Activated CD8-positive, alpha-beta T cell treated with anti-CD3 and anti-CD28 coated beads, Interleukin-2, amount 10 ng/mL, durations not matched to agents 7 days and 5 days (primary cell): ENCODE results near the gene EVL. TPM values are rescaled to one million over a fixed set of nuclear protein-coding genes. Genes with fewer than 3 reads are reported as not detected.

ENCODE experiments used
- ATAC-seq: fragments of 150-1000 bp; cut with Tn5 transposase; one replicate; pipeline ENCODE4 v1.10.0; 2021; ENCODE audit warnings: moderate library complexity
- CTCF ChIA-PET: fragments of 350-600 bp; sonication (Branson Sonifier 250); formaldehyde crosslinking; loops from one replicate; lab custom pipeline; 2021; ENCODE audit warnings: antibody characterized with exemption; lab: Charles Lee
- POLR2A ChIA-PET: fragments of 350-600 bp; sonication (Branson Sonifier 250); formaldehyde crosslinking; loops from one replicate; lab custom pipeline; 2021; ENCODE audit warnings: antibody characterized with exemption; lab: Charles Lee
- DNase-seq: peaks from one replicate; pipeline ENCODE4 v3.0.0-alpha.2; 2020
- H3K27ac Mint-ChIP-seq: one replicate; pipeline ENCODE4 v1.8.0; 2021; ENCODE audit warnings: mild to moderate bottlenecking, mixed read lengths
- H3K27me3 Mint-ChIP-seq: one replicate; pipeline ENCODE4 v1.8.0; 2021; ENCODE audit warnings: low read depth, mixed read lengths
- H3K36me3 Mint-ChIP-seq: one replicate; pipeline ENCODE4 v1.8.0; 2021; ENCODE audit warnings: low read depth, mixed read lengths
- H3K4me1 Mint-ChIP-seq: one replicate; pipeline ENCODE4 v1.8.0; 2021; ENCODE audit warnings: low read depth, mixed read lengths
- H3K4me3 Mint-ChIP-seq: one replicate; pipeline ENCODE4 v1.8.0; 2021; ENCODE audit warnings: mild to moderate bottlenecking, mixed read lengths
- H3K9me3 Mint-ChIP-seq: one replicate; pipeline ENCODE4 v1.8.0; 2022; ENCODE audit warnings: mixed read lengths; ENCODE audit not compliant: insufficient read depth
- total RNA-seq, 2 experiments: library from RNA; stranded (reverse); gene quantifications; one replicate each; pipeline ENCODE4 v1.2.3, GENCODE V29; 2021

EVL gene
- total RNA-seq, 2 experiments from 2014 or later, result 863 to 926 TPM

- ChIA-PET CTCF (interaction anchor here (1.1 to 2.3 kb wide), 5 partner anchors 15 to 196 kb away, joined by 3 to 12 read pairs (median 5); no protein-coding TSS in a partner anchor), POLR2A (interaction anchor here (0.6 kb wide), 1 partner anchor 9 kb away, joined by 3 read pairs; no protein-coding TSS in a partner anchor)
- no peak overlapping the region for H3K27ac Mint-ChIP-seq
- no peaks in the 10 kb centered on the region for H3K27me3 Mint-ChIP-seq
- no peak for DNase-seq
- ATAC-seq, result no peak
- H3K36me3 Mint-ChIP-seq, result no peaks in the 10 kb centered on the region
- peaks cover 10% of the 10 kb centered on the region for H3K4me1 Mint-ChIP-seq
- no peaks in the 10 kb centered on the region for H3K9me3 Mint-ChIP-seq
- no peak overlapping the region for H3K4me3 Mint-ChIP-seq
Measured at GRCh38 chr14:100039903-100040302, 25.3 kb upstream of the EVL start.

DNA sequence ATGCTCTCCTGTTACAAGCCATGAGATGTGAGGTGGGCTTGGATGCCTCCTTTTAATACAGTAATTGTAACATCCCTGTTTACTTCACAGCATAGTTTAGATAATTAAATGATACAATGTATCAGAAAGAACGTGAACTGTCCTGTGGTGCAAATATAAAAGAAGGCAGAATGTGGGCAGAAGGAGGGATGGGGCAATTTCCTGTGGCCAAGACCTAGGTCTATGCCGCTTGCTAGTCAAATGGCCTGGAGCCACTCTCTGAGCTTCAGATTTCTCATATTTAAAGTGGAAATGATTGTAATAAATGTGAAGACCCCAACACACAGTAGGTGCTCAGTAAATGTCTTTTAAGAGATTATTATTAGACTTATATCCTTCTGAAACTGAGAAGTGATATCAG, 24.0 kb upstream of the EVL start:
- no peak for DNase-seq
- no peak overlapping the region for H3K4me3 Mint-ChIP-seq
- no peaks in the 10 kb centered on the region for H3K27me3 Mint-ChIP-seq
- H3K27ac Mint-ChIP-seq, result no peak overlapping the region
- peaks cover 10% of the 10 kb centered on the region for H3K4me1 Mint-ChIP-seq
- ATAC-seq, result no peak
- H3K36me3 Mint-ChIP-seq, result peaks cover 2% of the 10 kb centered on the region
- H3K9me3 Mint-ChIP-seq, result no peaks in the 10 kb centered on the region
- CTCF ChIA-PET, result interaction anchor here (0.8 to 1.4 kb wide), 2 partner anchors 16 to 24 kb away, joined by 3 to 5 read pairs; partner anchors contain the start of gene EVL
- POLR2A ChIA-PET, result no interaction called here

- H3K36me3 Mint-ChIP-seq, result peaks cover 4% of the 10 kb centered on the region
Measured at GRCh38 chr14:100042286-100042685, 22.9 kb upstream of the EVL start.

GRCh38 chr14:100045642-100046344, 19.4 kb upstream of the EVL start:
- H3K4me1 Mint-ChIP-seq, result peaks cover 24% of the 10 kb centered on the region
- H3K27me3 Mint-ChIP-seq, result no peaks in the 10 kb centered on the region
- no peak overlapping the region for H3K4me3 Mint-ChIP-seq
- ChIA-PET CTCF (interaction anchor here (0.7 to 1.6 kb wide), 4 partner anchors 8 to 147 kb away, joined by 3 to 4 read pairs (median 3); no protein-coding TSS in a partner anchor), POLR2A (interaction anchor here (0.6 to 3.1 kb wide), 2 partner anchors 19 to 147 kb away, joined by 3 to 9 read pairs; partner anchors contain the start of gene EVL)
- H3K9me3 Mint-ChIP-seq, result no peaks in the 10 kb centered on the region
- DNase-seq (no peak), ATAC-seq (no peak)
- H3K27ac Mint-ChIP-seq, result no peak overlapping the region
- peaks cover 6% of the 10 kb centered on the region for H3K36me3 Mint-ChIP-seq

More at GRCh38 chr14:100042286-100042685, 22.9 kb upstream of the EVL start:
- ATAC-seq (no peak), DNase-seq (no peak)
- Mint-ChIP-seq H3K9me3 (no peaks in the 10 kb centered on the region), H3K27me3 (no peaks in the 10 kb centered on the region), H3K4me3 (no peak overlapping the region), H3K27ac (no peak overlapping the region), H3K4me1 (peaks cover 10% of the 10 kb centered on the region)
- CTCF ChIA-PET, result no interaction called here
- POLR2A ChIA-PET, result no interaction called here

DNA sequence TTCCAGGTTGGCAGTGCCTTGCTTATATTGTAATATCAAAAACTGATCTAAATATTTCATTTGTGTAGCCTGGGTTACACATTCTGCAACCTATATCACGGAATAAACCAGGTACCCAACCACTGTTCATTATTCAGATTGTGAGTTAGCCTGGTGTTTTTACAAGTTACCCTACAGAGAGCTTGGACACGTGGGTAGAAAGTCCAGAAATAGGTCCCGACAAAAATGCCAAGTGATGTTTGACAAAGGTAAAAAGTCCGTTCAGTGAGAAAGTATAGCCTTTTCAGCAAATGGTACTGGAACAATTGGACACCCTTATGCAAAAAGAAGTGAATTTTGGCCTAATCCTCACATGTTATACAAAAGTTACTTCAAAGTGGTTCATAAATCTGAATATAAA, 17.6 kb upstream of the EVL start:
- peaks cover 13% of the 10 kb centered on the region for H3K36me3 Mint-ChIP-seq
- DNase-seq, result no peak
- POLR2A ChIA-PET, result no interaction called here
- no peak overlapping the region for H3K4me3 Mint-ChIP-seq
- CTCF ChIA-PET, result interaction anchor here (2.2 kb wide), 1 partner anchor 9 kb away, joined by 5 read pairs; no protein-coding TSS in a partner anchor
- H3K27ac Mint-ChIP-seq, result no peak overlapping the region
- H3K27me3 Mint-ChIP-seq, result no peaks in the 10 kb centered on the region
- peaks cover 29% of the 10 kb centered on the region for H3K4me1 Mint-ChIP-seq
- ATAC-seq, result no peak
- no peaks in the 10 kb centered on the region for H3K9me3 Mint-ChIP-seq

DNA sequence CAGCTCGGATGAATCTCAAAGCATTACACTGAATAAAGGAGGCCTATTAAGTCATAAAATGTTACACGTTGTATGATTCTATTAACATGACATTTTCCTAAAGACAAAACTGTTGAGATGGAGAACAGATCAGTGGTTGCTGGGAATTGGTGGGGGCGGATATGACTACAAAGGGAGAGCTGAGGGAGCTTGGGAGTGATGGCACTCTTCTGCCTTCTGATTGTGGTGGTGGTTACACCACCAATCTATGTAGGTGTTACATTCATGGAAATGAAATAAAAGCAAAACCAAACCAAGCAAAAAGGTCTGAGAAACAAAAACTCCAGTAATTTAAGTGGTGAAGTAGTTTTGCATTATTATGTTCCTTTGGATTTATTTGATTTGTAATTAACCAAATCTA, 16.4 kb upstream of the EVL start:
- no peaks in the 10 kb centered on the region for H3K27me3 Mint-ChIP-seq
- peak overlapping the region; percentile 1 for H3K27ac Mint-ChIP-seq
- peak; percentile 73 for ATAC-seq
- H3K36me3 Mint-ChIP-seq, result peaks cover 16% of the 10 kb centered on the region
- ChIA-PET CTCF (interaction anchor here (0.7 to 2.2 kb wide), 11 partner anchors 9 to 144 kb away, joined by 3 to 10 read pairs (median 3); no protein-coding TSS in a partner anchor), POLR2A (interaction anchor here (0.5 to 1.7 kb wide), 2 partner anchors 8 to 17 kb away, joined by 3 to 22 read pairs; partner anchors contain the start of gene EVL)
- H3K4me3 Mint-ChIP-seq, result no peak overlapping the region
- H3K9me3 Mint-ChIP-seq, result no peaks in the 10 kb centered on the region
- DNase-seq, result peak; percentile 44
- peaks cover 33% of the 10 kb centered on the region for H3K4me1 Mint-ChIP-seq

- ChIA-PET POLR2A (interaction anchor here (0.5 to 1.7 kb wide), 3 partner anchors 9 to 253 kb away, joined by 3 to 22 read pairs (median 3); partner anchors contain the start of gene EVL), CTCF (interaction anchor here (0.7 to 2.2 kb wide), 11 partner anchors 8 to 144 kb away, joined by 3 to 10 read pairs (median 3); no protein-coding TSS in a partner anchor)
- no peak overlapping the region for H3K4me3 Mint-ChIP-seq
- no peaks in the 10 kb centered on the region for H3K27me3 Mint-ChIP-seq
- H3K9me3 Mint-ChIP-seq, result no peaks in the 10 kb centered on the region
- DNase-seq, result no peak
- H3K36me3 Mint-ChIP-seq, result peaks cover 16% of the 10 kb centered on the region
- H3K4me1 Mint-ChIP-seq, result peaks cover 34% of the 10 kb centered on the region
- ATAC-seq, result peak; percentile 28
- H3K27ac Mint-ChIP-seq, result peak overlapping the region; percentile 1
Measured at GRCh38 chr14:100049220-100049619, 16.0 kb upstream of the EVL start.

DNA sequence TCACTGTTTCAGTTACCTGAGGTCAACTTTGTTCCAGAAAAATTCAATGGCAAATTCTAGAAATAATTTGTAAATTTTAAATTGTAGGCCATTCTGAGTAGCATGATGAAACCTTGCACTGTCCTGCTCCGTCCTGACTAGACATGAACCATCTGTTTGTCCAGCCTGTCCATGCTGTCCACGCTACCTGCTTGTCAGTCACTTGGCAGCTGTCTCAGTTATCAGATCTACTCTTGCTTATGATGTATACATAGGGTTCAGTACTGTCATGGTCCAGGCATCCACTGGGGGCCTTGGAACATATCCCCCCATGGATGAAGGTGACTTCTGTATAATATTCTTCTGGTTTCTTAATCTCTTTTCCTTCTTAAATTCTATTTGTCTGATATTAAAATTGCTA, 14.1 kb upstream of the EVL start:
- H3K4me1 Mint-ChIP-seq, result peaks cover 47% of the 10 kb centered on the region
- CTCF ChIA-PET, result interaction anchor here (1.1 to 1.6 kb wide), 4 partner anchors 15 to 142 kb away, joined by 3 to 4 read pairs (median 3); no protein-coding TSS in a partner anchor
- ATAC-seq (no peak), DNase-seq (no peak)
- peaks cover 15% of the 10 kb centered on the region for H3K36me3 Mint-ChIP-seq
- peak overlapping the region; percentile 2 for H3K27ac Mint-ChIP-seq
- POLR2A ChIA-PET, result interaction anchor here (1.1 kb wide), 1 partner anchor 15 kb away, joined by 4 read pairs; no protein-coding TSS in a partner anchor
- no peak overlapping the region for H3K4me3 Mint-ChIP-seq
- no peaks in the 10 kb centered on the region for H3K9me3 Mint-ChIP-seq
- H3K27me3 Mint-ChIP-seq, result no peaks in the 10 kb centered on the region

GRCh38 chr14:100051543-100051942, 13.7 kb upstream of the EVL start:
- Mint-ChIP-seq H3K27me3 (no peaks in the 10 kb centered on the region), H3K4me3 (no peak overlapping the region), H3K4me1 (peaks cover 50% of the 10 kb centered on the region), H3K36me3 (peaks cover 15% of the 10 kb centered on the region), H3K9me3 (no peaks in the 10 kb centered on the region), H3K27ac (peak overlapping the region; percentile 2)
- POLR2A ChIA-PET, result no interaction called here
- DNase-seq (no peak), ATAC-seq (no peak)
- CTCF ChIA-PET, result interaction anchor here (1.6 kb wide), 2 partner anchors 31 to 141 kb away, joined by 3 to 4 read pairs; no protein-coding TSS in a partner anchor

DNA sequence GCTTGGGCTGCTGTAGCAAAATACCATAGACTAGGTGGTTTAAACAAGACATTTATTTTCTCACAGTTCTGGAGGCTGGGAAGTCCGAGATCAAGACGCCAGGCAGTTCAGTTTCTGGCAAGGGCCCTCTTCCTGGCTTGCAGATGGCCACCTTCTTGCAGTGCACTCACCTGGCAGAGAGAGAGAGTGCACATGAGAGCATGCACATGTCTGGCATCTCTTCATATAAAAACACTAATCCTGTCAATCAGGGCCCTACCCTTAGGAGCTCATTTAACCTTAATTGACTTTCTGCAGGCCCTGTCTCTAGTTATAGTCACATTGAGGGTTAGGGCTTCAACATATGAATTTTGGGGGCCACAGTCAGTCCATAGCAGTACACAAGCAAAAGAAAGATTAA, 12.4 kb upstream of the EVL start:
- Mint-ChIP-seq H3K9me3 (no peaks in the 10 kb centered on the region), H3K27ac (peak overlapping the region; percentile 12), H3K27me3 (no peaks in the 10 kb centered on the region), H3K4me3 (no peak overlapping the region), H3K36me3 (peaks cover 13% of the 10 kb centered on the region), H3K4me1 (peaks cover 62% of the 10 kb centered on the region)
- CTCF ChIA-PET, result interaction anchor here (0.8 to 7.7 kb wide), 6 partner anchors 9 to 140 kb away, joined by 3 to 160 read pairs (median 6); partner anchors contain the start of gene EVL
- POLR2A ChIA-PET, result interaction anchor here (0.7 to 1.3 kb wide), 2 partner anchors 12 to 26 kb away, joined by 3 read pairs; partner anchors contain the start of gene EVL
- ATAC-seq (no peak), DNase-seq (no peak)

DNA sequence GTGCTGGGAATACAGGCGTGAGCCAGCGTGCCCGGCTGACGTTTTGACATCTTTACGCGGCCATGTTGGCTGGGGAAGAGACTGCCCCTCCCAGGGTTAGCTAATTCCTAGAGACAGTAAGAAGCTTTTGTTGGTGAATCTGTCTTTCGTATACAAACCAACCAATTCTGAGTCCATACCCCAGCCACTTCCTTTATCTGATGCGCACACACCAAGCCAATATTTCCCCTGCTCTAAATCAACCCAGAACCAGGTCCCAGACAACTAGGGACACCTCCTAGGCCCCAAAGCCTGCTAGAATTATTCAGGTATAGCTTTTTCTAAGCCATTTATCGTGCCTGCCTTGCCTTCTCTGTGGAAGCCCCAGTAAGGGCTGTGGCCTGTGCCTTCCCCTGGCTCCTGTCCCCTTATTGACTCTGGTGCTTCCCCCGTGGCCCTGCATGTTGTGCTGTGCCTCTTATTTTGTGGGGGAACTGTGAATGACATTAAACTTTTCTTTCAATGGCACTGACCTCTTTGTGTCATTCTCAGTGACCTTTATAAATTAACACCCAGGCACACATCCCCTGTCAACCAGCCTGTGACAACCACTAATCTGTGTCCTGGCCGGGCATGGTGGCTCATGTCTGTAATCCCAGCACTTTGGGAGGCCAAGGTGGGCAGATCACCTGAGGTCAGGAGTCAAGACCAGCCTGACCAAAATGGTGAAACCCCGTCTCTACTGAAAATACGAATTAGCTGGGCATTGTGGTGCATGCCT, 10.7 kb upstream of the EVL start:
- no peak for DNase-seq
- Mint-ChIP-seq H3K27ac (no peak overlapping the region), H3K4me3 (no peak overlapping the region), H3K36me3 (peaks cover 16% of the 10 kb centered on the region), H3K27me3 (no peaks in the 10 kb centered on the region), H3K9me3 (no peaks in the 10 kb centered on the region), H3K4me1 (peaks cover 67% of the 10 kb centered on the region)
- ChIA-PET CTCF (interaction anchor here (0.6 to 8.8 kb wide), 7 partner anchors 9 to 138 kb away, joined by 3 to 160 read pairs (median 7); partner anchors contain the start of gene EVL), POLR2A (interaction anchor here (0.6 to 1.3 kb wide), 3 partner anchors 11 to 61 kb away, joined by 3 to 5 read pairs (median 3); partner anchors contain the start of gene EVL)
- ATAC-seq, result no peak
